Neutrophil (primary cell): ENCODE measurements around the gene LARP4.
A peak's percentile ranks its signal among the peaks of the same experiment; 100 is the strongest.
"Not testable (repeated sequence)": the region's sequence is repeated elsewhere in the genome, so short reads cannot be mapped to it uniquely, and the experiment has no call there.

Source experiments
- H3K27ac ChIP-seq: fragments of 200-600 bp; sonication (generic); 2 replicates; pipeline ENCODE4 v1.5.1; 2016; ENCODE audit warnings: mild to moderate bottlenecking, moderate library complexity
- H3K27me3 ChIP-seq: fragments of 200-600 bp; sonication (generic); 2 replicates; pipeline ENCODE4 v1.6.0; 2016; ENCODE audit warnings: mild to moderate bottlenecking
- H3K36me3 ChIP-seq: fragments of 200-600 bp; sonication (generic); 2 replicates; pipeline ENCODE4 v1.5.1; 2017
- H3K4me1 ChIP-seq, 2 experiments: fragments of 200-600 bp in 1 of 2; sonication (generic) in 1 of 2; 1 replicate in 1 of 2; 2 replicates in 1 of 2; pipeline versions ENCODE4 v1.5.1 to v1.6.1; 2013 to 2016; ENCODE audit warnings: low read depth in 1 of 2, low read length in 1 of 2, mild to moderate bottlenecking in 1 of 2, moderate library complexity in 1 of 2; ENCODE audit not compliant: control insufficient read depth in 1 of 2, insufficient read depth in 1 of 2
- H3K4me3 ChIP-seq, 2 experiments: fragments of 200-600 bp in 1 of 2; sonication (generic) in 1 of 2; 1 replicate in 1 of 2; 2 replicates in 1 of 2; pipeline ENCODE4 v1.5.1; 2013 to 2016; ENCODE audit warnings: low read depth in 1 of 2, low read length in 1 of 2, mild to moderate bottlenecking in 1 of 2, moderate library complexity in 1 of 2
- H3K9me3 ChIP-seq: fragments of 200-600 bp; sonication (generic); 2 replicates; pipeline ENCODE4 v1.5.1; 2016
- CTCF ChIP-seq: fragments of 200-600 bp; sonication (generic); IDR thresholded peaks from 2 replicates; pipeline ENCODE4 v1.5.1; 2016; ENCODE audit warnings: antibody characterized with exemption

Gene LARP4

GRCh38 chr12:50483488-50483887 is 82.8 kb downstream of the LARP4 start:
- no peaks in the 10 kb centered on the region for H3K9me3 ChIP-seq
- H3K27ac ChIP-seq, result no peak overlapping the region
- H3K4me1 ChIP-seq, result no peaks in the 10 kb centered on the region
- H3K27me3 ChIP-seq, result no peaks in the 10 kb centered on the region
- TF ChIP-seq CTCF, result no peak
- no peak overlapping the region for H3K4me3 ChIP-seq
- no peaks in the 10 kb centered on the region for H3K36me3 ChIP-seq

- Histone ChIP-seq H3K27ac (no peak overlapping the region), H3K4me1 (no peaks in the 10 kb centered on the region), H3K36me3 (no peaks in the 10 kb centered on the region), H3K27me3 (no peaks in the 10 kb centered on the region), H3K9me3 (peaks cover 7% of the 10 kb centered on the region), H3K4me3 (no peak overlapping the region)
- no peak for TF ChIP-seq CTCF
Measured at GRCh38 chr12:50488801-50489200, 88.1 kb downstream of the LARP4 start.

- H3K27me3 ChIP-seq, H3K4me3 ChIP-seq, H3K27ac ChIP-seq: not testable (repeated sequence)
Measured at GRCh38 chr12:50498119-50498518, 97.4 kb downstream of the LARP4 start.

GRCh38 chr12:50504798-50505674 is 104.4 kb downstream of the LARP4 start, which contains the start of gene DIP2B:
DIP2B (plus strand) TSS chr12:50504985; CDS start chr12:50505141, 156 bp downstream.
- Histone ChIP-seq H3K36me3 (no peaks in the 10 kb centered on the region), H3K4me3 (peak within 1 kb of the TSS; percentile 95 to 96), H3K9me3 (no peaks in the 10 kb centered on the region), H3K27me3 (no peaks in the 10 kb centered on the region), H3K4me1 (peaks cover 42 to 44% of the 10 kb centered on the region in 2 experiments), H3K27ac (peak within 1 kb of the TSS; percentile 93)
- TF ChIP-seq CTCF, result peak; percentile 99

More at GRCh38 chr12:50498119-50498518, 97.4 kb downstream of the LARP4 start:
- not testable (repeated sequence) for H3K4me1 ChIP-seq, H3K36me3 ChIP-seq
- H3K9me3 ChIP-seq, result peaks cover 21% of the 10 kb centered on the region

- H3K9me3 ChIP-seq, result no peaks in the 10 kb centered on the region
- peaks cover 42 to 44% of the 10 kb centered on the region in 2 experiments for H3K4me1 ChIP-seq
Measured at GRCh38 chr12:50505675-50506530, 105.2 kb downstream of the LARP4 start.

More at GRCh38 chr12:50505675-50506530, 105.2 kb downstream of the LARP4 start:
- peak overlapping the region; percentile 93 for H3K27ac ChIP-seq
- peak overlapping the region; percentile 95 to 96 for H3K4me3 ChIP-seq
- no peaks in the 10 kb centered on the region for H3K36me3 ChIP-seq
- no peak for TF ChIP-seq CTCF
- H3K27me3 ChIP-seq, result no peaks in the 10 kb centered on the region
